ENCODE measurements around the gene ROR1. TPM values are rescaled to one million over a fixed set of nuclear protein-coding genes. Genes with fewer than 3 reads are reported as not detected.

ROR1 gene
- total RNA-seq, 1 donor = 52.5 TPM

GRCh38 chr1:63790989-63791388, 17.2 kb downstream of the ROR1 start:
- H3K9me3 ChIP-seq (ENCODE audit: low read depth, low read length) = no peaks in the 10 kb centered on the region
- no peak overlapping the region for H2AFZ ChIP-seq (ENCODE audit: low read length)
- H3K4me3 ChIP-seq (ENCODE audit: insufficient read depth, low read length) = no peak overlapping the region
- no peak overlapping the region for H3K27ac ChIP-seq (ENCODE audit: low read depth, low read length)
- H4K20me1 ChIP-seq (ENCODE audit: insufficient read depth, low read length) = peaks cover 87% of the 10 kb centered on the region
- no peak overlapping the region for H3K4me2 ChIP-seq (ENCODE audit: insufficient read depth, low read length)
- TF ChIP-seq CTCF (IDR thresholded peaks at IDR 0.05; ENCODE audit: extremely low read depth, low read depth, low read length) = no peak
- peaks cover 73% of the 10 kb centered on the region for H3K79me2 ChIP-seq (ENCODE audit: insufficient read depth, low read length)
- H3K36me3 ChIP-seq (ENCODE audit: insufficient read depth, low read length) = peaks cover 5% of the 10 kb centered on the region
- H3K27me3 ChIP-seq (ENCODE audit: insufficient read depth, low read length) = no peaks in the 10 kb centered on the region
- DNase-seq (ENCODE audit: insufficient read length, low spot score, missing footprints) = no peak
- H3K4me1 ChIP-seq (ENCODE audit: insufficient read depth, low read length) = peaks cover 12% of the 10 kb centered on the region

- H3K4me1 ChIP-seq (ENCODE audit: insufficient read depth, low read length) = peaks cover 17% of the 10 kb centered on the region
- DNase-seq (ENCODE audit: insufficient read length, low spot score, missing footprints) = no peak
- no peak for TF ChIP-seq CTCF (IDR thresholded peaks at IDR 0.05; ENCODE audit: extremely low read depth, low read depth, low read length)
These were observed 18.3 kb downstream of the ROR1 start for GRCh38 chr1:63792152-63792551.

GRCh38 chr1:63793741-63794240, 20.0 kb downstream of the ROR1 start:
- TF ChIP-seq CTCF (IDR thresholded peaks at IDR 0.05; ENCODE audit: extremely low read depth, low read depth, low read length) = no peak
- Histone ChIP-seq H3K79me2 (ENCODE audit: insufficient read depth, low read length) (peaks cover 77% of the 10 kb centered on the region), H3K36me3 (ENCODE audit: insufficient read depth, low read length) (peaks cover 5% of the 10 kb centered on the region), H2AFZ (ENCODE audit: low read length) (no peak overlapping the region), H3K27me3 (ENCODE audit: insufficient read depth, low read length) (no peaks in the 10 kb centered on the region), H4K20me1 (ENCODE audit: insufficient read depth, low read length) (peaks cover 90% of the 10 kb centered on the region), H3K4me3 (ENCODE audit: insufficient read depth, low read length) (no peak overlapping the region), H3K4me1 (ENCODE audit: insufficient read depth, low read length) (peaks cover 25% of the 10 kb centered on the region), H3K9me3 (ENCODE audit: low read depth, low read length) (no peaks in the 10 kb centered on the region), H3K27ac (ENCODE audit: low read depth, low read length) (no peak overlapping the region), H3K4me2 (ENCODE audit: insufficient read depth, low read length) (no peak overlapping the region)
- DNase-seq (ENCODE audit: insufficient read length, low spot score, missing footprints) = no peak

More at GRCh38 chr1:63792152-63792551, 18.3 kb downstream of the ROR1 start:
- Histone ChIP-seq H3K36me3 (ENCODE audit: insufficient read depth, low read length) (peaks cover 5% of the 10 kb centered on the region), H3K27ac (ENCODE audit: low read depth, low read length) (no peak overlapping the region), H2AFZ (ENCODE audit: low read length) (no peak overlapping the region), H3K9me3 (ENCODE audit: low read depth, low read length) (no peaks in the 10 kb centered on the region), H4K20me1 (ENCODE audit: insufficient read depth, low read length) (peaks cover 90% of the 10 kb centered on the region), H3K27me3 (ENCODE audit: insufficient read depth, low read length) (no peaks in the 10 kb centered on the region), H3K4me3 (ENCODE audit: insufficient read depth, low read length) (no peak overlapping the region), H3K79me2 (ENCODE audit: insufficient read depth, low read length) (peaks cover 74% of the 10 kb centered on the region), H3K4me2 (ENCODE audit: insufficient read depth, low read length) (no peak overlapping the region)

- Histone ChIP-seq H3K4me3 (ENCODE audit: insufficient read depth, low read length) (no peak overlapping the region), H3K27me3 (ENCODE audit: insufficient read depth, low read length) (no peaks in the 10 kb centered on the region), H3K9me3 (ENCODE audit: low read depth, low read length) (no peaks in the 10 kb centered on the region), H3K4me2 (ENCODE audit: insufficient read depth, low read length) (no peak overlapping the region), H3K4me1 (ENCODE audit: insufficient read depth, low read length) (peaks cover 28% of the 10 kb centered on the region), H4K20me1 (ENCODE audit: insufficient read depth, low read length) (peaks cover 88% of the 10 kb centered on the region), H3K27ac (ENCODE audit: low read depth, low read length) (no peak overlapping the region), H3K79me2 (ENCODE audit: insufficient read depth, low read length) (peaks cover 77% of the 10 kb centered on the region), H2AFZ (ENCODE audit: low read length) (no peak overlapping the region), H3K36me3 (ENCODE audit: insufficient read depth, low read length) (peaks cover 5% of the 10 kb centered on the region)
- no peak for DNase-seq (ENCODE audit: insufficient read length, low spot score, missing footprints)
- TF ChIP-seq CTCF (IDR thresholded peaks at IDR 0.05; ENCODE audit: extremely low read depth, low read depth, low read length) = no peak
These were observed 20.5 kb downstream of the ROR1 start for GRCh38 chr1:63794354-63794753.

Measured in osteoblast (primary cell).